ENCODE measurements around the gene C15orf39.
A peak's percentile ranks its signal among the peaks of the same experiment; 100 is the strongest.

The C15orf39 gene

DNA sequence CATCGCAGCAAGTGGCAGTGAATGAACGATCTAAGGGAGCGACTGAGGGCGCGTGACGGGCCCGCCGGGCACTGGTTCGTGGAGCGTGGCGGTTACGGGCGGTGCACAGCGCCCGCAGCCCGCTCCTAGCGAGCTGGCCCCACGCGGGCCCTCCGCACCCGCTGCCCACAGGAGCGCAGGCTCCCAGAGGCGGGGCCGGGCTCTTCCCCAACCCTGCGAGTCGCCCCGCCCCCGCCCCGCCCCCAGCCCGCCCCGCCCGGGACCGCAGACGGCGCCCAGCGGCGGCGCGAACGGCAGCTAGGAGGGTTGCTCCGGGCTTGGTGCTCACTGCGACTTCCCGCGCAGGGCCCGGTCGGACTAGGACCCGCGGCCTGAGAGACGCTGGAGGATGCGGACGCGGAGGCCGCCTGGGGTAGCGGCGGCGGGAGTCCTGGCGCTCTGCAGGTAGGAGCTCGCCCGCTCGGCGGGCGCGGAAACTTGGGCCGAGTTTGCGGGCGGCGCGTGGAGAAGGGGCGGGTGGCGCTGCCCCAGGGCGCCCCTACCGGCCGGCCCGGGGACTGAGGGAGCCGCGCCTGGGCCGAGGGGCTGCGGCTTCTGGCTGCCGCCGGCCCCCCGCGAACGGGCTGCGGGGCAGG is at the start of gene C15orf39:
Gene C15orf39, plus strand, starts transcription at position 267 of the 635 bp plus-strand sequence. CDS start 4,167 bp downstream, outside the sequence.
- TF ChIP-seq, protein P1, sequence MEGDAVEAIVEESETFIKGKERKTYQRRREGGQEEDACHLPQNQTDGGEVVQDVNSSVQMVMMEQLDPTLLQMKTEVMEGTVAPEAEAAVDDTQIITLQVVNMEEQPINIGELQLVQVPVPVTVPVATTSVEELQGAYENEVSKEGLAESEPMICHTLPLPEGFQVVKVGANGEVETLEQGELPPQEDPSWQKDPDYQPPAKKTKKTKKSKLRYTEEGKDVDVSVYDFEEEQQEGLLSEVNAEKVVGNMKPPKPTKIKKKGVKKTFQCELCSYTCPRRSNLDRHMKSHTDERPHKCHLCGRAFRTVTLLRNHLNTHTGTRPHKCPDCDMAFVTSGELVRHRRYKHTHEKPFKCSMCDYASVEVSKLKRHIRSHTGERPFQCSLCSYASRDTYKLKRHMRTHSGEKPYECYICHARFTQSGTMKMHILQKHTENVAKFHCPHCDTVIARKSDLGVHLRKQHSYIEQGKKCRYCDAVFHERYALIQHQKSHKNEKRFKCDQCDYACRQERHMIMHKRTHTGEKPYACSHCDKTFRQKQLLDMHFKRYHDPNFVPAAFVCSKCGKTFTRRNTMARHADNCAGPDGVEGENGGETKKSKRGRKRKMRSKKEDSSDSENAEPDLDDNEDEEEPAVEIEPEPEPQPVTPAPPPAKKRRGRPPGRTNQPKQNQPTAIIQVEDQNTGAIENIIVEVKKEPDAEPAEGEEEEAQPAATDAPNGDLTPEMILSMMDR (conservative IDR thresholded peaks at IDR 0.05; ENCODE audit: low read depth, low read length) = peak; percentile 54
- H3K4me3 ChIP-seq (ENCODE audit: low read length) = peak within 1 kb of the TSS; percentile 72
- DNase-seq (ENCODE audit: low read depth) = no peak

DNA sequence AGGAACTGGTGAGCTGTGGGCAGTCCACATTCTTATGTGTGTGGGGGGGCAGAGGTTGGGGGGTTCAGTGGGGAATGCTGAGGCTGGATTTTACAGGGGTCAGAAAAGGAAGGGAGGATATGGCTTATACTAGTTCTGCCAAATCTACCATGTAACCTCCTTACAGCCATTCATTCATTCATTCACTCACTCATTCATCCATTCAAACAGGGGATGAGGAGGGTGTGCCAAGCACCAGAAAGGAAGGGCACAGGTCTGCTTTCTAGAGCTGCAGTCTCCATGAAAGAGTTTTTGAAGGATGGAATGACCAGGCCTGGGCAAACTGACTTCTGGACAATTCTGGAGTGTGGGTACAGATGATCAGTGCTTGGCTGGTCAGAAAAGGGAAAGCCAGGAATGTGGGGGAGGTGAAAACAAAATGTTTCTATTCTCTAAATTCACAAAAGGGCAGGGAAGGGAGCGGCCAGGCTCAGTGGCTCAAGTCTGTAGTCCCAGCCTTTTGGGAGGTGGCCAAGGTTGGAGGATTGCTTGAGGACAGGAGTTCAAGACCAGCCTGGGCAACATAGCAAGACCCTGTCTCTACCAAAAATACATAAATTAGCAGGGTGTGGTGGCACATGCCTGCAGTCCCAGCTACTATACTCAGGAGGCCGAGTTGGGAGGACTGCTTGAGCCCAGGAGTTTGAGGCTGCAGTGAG is 49.2 kb upstream of the C15orf39 start:
- TF ChIP-seq, protein P1 (conservative IDR thresholded peaks at IDR 0.05; ENCODE audit: low read depth, low read length) = no peak
- no peak overlapping the region for H3K4me3 ChIP-seq (ENCODE audit: low read length)

DNA sequence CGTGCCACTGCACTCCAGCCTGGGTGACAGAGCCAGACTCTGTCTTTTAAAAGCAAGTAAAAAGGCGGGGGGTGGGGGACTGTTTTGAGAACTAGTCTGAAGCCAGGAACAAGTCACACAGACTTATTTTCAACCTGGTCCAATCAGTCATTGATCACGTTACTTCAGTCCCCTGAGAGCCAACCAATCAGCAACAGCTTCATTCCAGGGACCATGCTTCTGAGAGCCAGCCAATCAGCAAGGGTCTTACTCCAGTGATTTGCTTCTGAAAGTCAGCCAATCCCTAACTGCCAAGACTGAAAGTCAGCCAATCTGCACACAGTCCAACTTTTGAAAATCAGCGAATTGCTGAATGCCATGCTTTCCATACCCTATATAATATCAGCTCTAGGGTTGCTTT is 48.6 kb upstream of the C15orf39 start:
- TF ChIP-seq, protein P1 (conservative IDR thresholded peaks at IDR 0.05; ENCODE audit: low read depth, low read length) = no peak
- H3K4me3 ChIP-seq (ENCODE audit: low read length) = no peak overlapping the region
- DNase-seq (ENCODE audit: low read depth) = no peak

More for the DNA sequence above, 49.2 kb upstream of the C15orf39 start:
- no peak for DNase-seq (ENCODE audit: low read depth)

DNA sequence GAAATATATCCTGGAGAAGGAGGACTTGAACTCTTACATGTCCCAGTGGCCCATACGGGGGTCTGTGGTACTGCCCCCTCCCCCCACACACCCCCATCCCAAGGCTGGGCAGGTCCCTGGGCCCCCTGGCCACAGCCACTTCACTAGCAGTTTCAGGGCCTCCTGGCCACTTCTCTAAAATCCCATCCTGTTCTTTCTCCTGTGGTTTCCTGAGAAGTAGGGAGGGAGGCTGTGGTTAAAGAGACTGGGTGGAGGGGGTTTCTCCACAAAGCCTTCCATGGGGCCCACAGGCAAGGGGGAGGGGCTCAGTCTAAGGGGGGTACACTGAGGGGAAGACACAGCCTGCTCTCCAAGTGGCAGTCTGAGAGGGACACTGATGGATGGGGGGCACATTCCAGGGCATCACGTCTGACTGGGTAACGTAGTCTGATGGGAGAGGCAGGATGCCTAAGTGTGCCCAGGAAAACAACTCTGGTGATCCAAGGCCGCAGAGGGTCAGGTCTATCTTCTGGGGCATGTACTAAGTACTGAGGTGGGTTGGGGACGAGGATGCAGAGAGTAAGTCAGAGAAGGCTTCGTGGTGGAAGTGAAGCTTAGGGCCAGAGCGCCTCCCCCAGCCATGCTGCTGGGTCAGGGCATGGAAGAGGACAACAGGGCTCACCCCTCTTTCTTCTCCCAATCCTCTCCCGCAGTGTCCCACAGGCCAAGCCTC is 48.0 kb upstream of the C15orf39 start:
- TF ChIP-seq, protein P1 (conservative IDR thresholded peaks at IDR 0.05; ENCODE audit: low read depth, low read length) = no peak
- no peak overlapping the region for H3K4me3 ChIP-seq (ENCODE audit: low read length)

DNA sequence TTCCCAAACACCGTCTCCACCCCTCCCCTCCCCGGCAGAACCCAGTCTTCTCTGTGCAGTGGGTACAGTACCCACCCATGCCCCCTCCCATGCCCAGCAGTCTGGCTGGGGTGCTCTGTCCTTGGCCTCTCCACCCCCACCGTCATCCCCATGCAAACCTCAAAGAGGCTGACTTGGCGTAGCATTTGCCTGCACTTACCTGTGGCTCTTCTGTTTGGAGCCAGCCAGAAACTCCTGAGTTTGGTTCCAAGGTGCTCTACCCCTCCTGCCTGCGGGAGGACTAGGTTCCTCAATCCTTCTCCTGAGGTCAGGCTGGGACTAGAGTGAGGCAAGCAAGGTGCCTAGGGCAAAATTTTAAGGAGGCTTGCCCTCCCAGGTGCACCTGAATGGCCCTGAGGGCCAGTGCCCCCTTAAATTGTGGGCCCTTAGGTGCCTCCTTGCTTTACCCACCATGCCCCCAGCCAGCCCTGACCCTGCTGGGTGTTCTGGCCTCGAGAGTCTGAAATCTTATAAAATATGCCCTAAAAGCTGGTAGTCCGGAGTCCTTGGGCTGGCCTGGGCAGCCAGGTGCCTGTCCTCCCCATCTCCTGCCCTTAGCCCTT is 47.1 kb upstream of the C15orf39 start:
- H3K4me3 ChIP-seq (ENCODE audit: low read length) = no peak overlapping the region
- TF ChIP-seq, protein P1 (conservative IDR thresholded peaks at IDR 0.05; ENCODE audit: low read depth, low read length) = no peak
- DNase-seq (ENCODE audit: low read depth) = no peak

More for the DNA sequence above, 48.0 kb upstream of the C15orf39 start:
- no peak for DNase-seq (ENCODE audit: low read depth)

DNA sequence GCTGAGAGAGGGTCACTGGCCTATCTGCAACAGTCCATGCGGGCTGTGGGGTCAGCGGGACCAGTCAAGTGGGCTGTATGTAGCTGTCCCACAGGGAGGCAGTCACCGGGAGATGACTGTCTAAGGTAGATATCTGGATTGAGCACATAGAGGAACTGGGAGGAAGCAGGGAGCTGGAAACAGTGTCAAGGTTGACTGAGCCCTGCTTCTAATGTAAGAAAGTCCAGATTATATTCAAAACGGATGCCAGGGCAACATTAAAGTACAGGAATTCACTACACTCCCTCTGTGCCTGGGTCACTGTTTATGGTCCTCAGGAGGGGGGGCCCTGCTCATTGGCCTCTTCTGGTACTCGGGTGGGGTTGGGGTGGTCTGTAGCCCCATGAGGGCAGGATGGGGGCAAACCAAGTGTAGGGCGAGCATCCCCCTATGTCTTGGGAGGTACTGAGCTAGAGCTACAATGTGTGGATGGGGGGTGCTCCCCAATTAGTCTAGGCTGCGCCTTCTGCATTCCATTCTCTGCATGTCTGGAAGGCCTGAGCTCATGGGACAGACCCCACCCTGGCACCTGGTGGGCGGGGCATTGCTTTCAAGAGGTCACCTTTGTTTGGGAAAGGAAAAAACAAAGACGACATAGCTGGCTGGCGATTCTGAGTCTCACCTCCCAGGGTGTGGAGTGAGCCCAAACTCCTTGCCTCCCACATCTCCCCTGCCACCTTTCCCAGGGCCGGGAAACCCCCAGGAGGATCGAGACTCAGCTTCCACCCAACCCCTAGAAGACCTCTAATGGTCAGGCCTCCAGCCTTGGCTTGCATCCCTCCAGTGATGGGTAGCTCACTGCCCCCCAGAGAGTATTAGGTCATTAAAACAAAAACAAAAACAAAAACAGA is 45.1 kb upstream of the C15orf39 start:
- TF ChIP-seq, protein P1 (conservative IDR thresholded peaks at IDR 0.05; ENCODE audit: low read depth, low read length) = no peak
- no peak for DNase-seq (ENCODE audit: low read depth)

More for the DNA sequence above, 45.1 kb upstream of the C15orf39 start:
- no peak overlapping the region for H3K4me3 ChIP-seq (ENCODE audit: low read length)

All from retinal pigment epithelial cell (primary cell).